Measurements from ENCODE around the gene SDR9C7.
"Not testable (repeated sequence)": the region's sequence is repeated elsewhere in the genome, so short reads cannot be mapped to it uniquely, and the experiment has no call there.

The SDR9C7 gene

DNA sequence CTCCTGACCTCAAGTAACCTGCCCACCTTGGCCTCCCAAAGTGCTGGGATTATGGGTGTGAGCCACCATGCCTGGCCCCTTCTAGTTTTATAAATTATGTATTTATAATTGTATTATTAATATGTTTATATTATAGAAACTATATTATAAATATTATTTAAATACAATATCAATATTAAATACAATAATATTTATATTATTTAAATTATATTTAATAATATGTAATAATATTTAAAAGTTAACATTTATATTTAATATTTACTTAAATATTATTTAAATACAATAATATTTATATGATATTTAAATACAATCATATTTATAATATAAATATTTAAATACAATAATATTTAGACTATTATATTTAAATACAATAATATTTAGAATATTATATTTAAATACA is 20.0 kb downstream of the SDR9C7 start:
- DNase-seq: no peak

DNA sequence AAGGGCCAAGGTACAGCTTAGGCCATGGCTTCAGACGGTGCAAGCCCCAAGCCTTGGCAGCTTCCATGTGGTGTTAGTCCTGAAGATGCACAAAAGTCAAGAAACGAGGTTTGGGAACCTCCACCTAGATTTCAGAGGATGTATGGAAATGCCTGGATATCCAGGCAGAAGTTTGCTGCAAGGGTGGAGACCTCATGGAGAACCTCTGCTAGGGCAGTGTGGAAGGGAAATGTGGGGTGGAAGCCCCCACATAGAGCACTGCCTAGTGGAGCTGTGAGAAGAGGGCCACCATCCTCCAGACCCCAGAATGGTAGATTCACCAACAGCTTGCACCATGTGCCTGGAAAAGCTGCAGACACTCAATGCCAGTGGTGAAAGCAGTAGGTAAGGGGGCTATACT is 24.8 kb downstream of the SDR9C7 start:
- not testable (repeated sequence) for DNase-seq

DNA sequence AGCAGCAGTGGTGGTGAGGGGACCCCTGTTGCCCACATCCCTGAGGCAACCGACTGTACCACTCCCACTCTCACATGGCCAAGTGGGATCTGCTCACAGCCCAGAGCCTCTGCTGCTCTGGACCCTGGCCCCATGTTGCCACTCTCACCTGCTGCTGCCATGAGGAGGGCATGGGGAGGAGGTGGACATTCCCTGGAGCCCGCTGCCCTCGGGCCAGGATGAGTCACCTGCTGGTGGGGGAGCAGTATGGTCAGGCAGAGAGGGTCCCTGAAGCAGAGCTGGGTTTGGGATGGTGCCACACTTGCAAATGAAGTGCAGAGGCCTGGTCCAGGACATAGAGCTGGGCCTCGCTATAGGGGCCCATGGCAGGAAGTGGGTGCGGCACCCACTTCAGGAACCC is 26.1 kb downstream of the SDR9C7 start:
- DNase-seq: no peak

DNA sequence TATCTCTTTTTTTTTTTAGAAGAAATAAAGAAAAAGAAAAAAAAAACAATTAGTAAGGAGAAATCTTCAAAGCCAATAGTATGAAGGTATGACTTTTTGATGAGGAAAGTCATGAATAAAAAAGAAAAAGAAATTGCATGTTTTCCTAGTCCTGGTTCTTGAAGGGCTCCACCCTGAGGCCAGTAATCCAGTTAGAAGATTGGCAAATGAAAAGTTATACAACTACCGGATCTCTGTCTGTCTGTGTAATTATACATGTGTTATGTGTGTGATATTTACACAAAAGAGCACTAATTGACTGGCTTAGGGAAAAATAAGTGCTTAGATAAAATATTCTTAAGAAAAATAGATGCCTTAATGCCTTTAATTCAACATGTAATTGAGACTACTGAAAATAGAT is 28.4 kb downstream of the SDR9C7 start:
- DNase-seq: no peak

DNA sequence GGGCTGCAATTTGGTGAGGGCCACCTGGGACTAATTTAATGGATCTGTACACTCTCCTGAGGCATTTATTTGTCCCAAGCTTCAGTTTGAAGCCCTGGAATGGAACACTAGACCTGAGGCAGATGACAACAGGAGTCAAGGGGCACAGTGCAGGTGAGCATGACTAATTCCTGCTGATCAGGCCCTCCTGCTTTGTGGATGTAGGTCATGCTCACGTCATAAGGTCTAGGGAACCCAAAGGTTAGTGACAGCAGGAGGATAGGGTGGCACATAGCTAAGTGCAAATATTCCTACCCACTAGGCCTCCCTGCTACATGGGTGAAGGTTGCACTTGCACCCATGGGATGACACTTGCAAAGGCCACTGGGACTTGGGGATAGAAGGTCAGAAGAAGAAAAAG is 30.8 kb downstream of the SDR9C7 start:
- no peak for DNase-seq

DNA sequence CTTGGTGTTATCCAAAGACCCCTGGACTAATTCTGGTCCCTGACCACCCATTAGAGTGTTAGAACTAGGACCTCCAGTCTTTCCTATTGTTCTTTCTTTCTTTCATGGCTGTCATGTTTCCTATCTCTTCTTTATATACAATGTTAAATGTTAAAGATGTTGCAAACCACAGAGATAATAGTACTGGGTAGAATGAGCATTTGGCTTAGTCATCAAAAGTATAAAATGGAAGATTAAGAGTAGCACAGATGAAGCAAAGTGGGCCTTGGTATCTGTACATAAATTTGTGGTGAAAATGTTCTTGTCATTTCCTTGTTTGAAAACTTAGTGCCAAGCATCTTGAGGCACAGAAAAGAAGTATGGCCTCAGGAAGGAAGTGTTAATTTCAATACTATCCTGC is 32.9 kb downstream of the SDR9C7 start:
- not testable (repeated sequence) for DNase-seq

DNA sequence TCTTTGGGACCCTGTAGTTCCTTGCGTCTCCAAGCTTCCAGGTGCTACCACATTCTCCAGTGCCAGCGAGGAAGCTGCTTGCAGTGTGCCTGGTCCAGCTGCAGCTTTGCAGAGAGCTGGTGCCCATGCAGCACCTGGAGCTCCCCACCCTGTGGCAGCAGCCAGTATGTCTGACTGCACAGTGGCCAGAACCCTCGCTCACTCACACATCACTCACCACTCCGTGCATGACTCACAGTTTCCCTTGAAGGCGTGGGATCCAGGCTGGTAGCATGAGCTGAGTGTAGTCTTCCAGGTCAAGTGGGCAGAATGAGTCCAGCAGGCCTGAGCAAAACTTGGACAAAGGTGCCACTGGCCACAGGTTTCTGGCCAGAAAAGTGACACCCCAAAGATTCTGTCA is 33.6 kb downstream of the SDR9C7 start:
- peak; percentile 70 for DNase-seq

DNA sequence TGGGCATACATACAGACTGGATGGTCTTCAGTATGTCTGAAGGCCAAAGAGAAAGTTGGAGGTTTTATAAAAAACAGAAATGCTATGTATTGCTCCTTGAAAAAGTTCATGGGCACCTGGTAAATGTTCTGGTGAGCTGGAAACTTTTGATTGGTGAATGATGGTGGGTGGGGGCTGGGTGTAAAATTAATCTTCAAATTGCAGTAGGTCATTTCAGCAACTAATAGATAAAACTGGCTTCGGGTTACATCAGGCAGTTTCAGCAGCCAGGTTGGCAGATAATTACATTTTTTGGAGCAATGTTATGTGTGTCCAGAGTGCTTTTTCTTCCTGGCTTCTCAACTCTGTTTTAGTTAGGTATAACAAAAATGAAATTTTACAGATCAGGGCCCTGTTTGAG is 35.3 kb downstream of the SDR9C7 start:
- DNase-seq: no peak

DNA sequence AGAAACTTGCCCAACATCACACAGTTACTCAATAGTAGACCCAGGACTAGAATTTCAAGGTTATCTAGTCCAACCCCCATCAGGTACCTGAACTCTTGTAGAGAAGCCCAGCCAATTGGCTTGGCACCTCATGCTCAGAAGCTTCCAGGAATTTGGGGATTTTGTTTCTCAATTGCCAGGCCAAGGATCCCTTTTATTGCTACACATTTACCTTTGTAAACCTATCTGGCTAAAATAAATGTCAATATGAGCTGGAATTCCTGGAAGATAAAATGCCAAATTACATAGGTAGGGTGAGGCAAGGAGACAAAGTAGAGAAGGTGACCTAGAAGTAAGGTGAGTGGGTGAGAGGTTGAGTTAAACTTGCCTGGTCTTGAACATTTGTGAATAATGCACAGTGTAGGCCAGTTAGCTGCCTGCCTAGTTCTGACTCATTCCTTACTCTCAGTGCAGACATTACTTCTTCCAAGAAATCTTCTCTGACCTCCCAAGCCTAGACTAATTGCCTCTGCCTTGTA is 36.3 kb downstream of the SDR9C7 start:
- DNase-seq: peak; percentile 3

DNA sequence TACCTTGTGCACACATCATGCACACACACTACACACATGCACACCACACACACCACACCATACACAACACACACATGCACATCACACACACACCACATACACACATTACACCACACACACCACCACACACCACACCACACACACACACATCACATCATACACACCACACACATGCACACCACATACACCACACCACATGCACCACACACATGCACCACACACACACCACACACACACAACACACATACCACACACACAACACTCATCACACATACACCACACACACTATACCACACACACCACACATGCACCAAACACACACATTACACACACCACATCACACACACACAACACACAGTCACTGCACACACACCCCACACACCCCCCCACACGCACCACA is 38.1 kb downstream of the SDR9C7 start:
- no peak for DNase-seq

DNA sequence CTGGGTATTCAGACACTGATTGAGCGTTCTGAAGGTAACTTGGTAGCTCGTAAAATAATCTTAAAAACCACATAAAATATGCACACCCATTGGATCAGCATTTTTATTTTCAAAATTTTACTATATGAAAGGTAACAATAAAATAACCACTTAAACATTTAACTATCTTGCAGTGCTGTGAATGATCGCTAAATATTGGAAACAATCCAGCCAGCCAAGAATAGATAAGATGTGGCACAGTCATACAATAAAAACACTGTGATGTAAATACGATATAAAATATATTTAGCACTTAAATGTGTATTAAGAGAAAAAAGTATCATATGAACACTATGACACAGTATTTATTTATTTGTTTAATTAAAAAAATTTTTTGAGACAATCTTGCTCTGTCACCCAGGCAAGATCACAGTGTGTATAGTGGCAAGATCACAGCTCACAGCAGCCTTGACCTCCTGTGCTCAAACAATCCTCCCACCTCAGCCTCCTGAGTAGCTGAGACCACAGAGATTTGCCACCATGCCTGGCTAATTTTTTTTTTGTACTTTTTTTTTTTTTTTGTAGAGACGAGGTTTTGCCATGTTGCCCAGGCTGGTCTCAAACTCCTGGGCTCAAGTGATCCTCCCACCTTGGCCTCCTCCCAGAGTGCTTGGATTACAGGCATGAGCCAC is 39.4 kb downstream of the SDR9C7 start:
- DNase-seq: no peak

DNA sequence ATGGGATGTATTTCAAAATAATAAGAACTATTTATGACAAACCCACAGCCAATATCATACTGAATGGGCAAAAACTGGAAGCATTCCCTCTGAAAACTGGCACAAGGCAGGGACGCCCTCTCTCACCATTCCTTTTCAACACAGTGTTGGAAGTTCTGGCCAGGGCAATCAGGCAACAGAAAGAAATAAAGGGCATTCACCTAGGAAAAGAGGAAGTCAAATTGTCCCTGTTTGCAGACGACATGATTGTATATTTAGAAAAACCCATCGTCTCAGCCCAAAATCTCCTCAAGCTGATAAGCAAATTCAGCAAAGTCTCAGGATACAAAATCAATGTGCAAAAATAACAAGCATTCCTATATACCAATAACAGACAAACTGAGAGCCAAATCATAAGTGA is 42.3 kb downstream of the SDR9C7 start:
- not testable (repeated sequence) for DNase-seq

DNA sequence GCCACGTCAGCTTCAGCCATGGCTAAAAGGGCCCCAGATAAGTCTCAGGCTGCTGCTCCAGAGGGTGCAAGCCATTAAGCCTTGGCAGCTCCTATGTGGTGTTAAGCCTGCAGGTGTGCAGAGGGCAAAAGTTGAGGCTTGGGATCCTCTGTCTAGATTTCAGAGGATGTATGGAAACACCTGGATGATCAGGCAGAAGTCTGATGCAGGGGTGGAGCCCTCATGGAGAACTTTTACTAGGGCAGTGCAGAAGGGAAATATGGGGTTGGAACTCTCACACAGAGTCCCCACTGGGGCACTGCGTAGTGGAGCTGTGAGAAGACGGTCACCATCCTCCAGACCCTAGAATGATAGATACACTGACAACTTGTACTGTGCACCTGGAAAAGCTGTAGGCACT is 47.9 kb downstream of the SDR9C7 start:
- no peak for DNase-seq

DNA sequence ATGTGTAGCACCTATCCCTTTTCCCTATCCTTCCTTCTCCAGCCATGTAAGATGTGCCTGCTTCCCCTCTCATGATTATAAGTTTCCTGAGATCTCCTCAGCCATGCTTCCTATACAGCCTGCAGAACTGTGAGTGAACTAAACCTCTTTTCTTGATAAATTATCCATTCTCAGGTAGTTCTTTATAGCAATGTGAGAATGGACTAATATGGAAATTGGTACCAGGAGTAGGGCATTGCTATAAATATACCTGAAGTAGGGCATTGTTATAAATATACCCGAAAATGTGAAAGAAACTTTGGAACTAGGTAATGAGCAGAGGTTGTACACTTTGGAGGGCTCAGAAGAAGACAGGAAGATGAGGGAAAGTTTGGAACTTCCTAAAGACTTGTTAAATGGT is 48.9 kb downstream of the SDR9C7 start:
- no peak for DNase-seq

DNA sequence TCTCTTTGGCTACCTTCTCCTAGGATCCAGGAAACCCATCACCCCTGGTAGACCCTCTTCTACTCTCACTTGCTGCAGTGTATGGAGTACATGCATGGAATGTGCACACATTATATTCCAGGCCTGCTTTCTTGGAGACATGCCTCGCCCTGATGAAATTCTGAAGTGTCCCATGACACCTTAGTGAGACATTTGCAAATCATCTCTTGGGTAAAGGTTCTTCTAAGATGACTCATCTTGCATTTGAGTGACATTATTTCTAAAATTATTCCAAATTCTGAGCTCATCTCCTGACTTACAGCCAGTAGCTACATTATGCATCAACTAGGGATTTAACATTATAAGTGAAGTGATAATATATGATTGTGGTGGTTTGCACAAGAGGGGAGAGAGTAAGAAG is 49.8 kb downstream of the SDR9C7 start:
- DNase-seq: peak; percentile 11

DNA sequence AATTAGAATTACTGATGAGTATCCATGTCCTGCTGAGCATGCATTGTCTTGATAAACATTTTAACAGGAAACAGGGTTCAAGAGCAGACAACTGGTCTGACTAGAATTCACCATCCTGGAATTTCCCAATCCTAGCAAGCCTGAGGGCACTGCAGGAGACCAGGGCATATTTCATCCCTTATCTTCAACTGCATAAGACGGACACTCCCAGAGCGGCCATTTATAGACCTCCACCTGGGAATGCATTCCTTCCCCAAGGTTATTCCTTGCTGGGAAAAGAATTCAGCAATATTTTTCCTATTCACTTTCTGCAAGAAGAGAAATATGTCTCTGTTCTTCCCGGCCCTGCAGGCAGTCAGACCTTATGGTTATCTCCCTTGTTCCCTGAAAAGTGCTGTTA is 51.8 kb downstream of the SDR9C7 start:
- not testable (repeated sequence) for DNase-seq

DNA sequence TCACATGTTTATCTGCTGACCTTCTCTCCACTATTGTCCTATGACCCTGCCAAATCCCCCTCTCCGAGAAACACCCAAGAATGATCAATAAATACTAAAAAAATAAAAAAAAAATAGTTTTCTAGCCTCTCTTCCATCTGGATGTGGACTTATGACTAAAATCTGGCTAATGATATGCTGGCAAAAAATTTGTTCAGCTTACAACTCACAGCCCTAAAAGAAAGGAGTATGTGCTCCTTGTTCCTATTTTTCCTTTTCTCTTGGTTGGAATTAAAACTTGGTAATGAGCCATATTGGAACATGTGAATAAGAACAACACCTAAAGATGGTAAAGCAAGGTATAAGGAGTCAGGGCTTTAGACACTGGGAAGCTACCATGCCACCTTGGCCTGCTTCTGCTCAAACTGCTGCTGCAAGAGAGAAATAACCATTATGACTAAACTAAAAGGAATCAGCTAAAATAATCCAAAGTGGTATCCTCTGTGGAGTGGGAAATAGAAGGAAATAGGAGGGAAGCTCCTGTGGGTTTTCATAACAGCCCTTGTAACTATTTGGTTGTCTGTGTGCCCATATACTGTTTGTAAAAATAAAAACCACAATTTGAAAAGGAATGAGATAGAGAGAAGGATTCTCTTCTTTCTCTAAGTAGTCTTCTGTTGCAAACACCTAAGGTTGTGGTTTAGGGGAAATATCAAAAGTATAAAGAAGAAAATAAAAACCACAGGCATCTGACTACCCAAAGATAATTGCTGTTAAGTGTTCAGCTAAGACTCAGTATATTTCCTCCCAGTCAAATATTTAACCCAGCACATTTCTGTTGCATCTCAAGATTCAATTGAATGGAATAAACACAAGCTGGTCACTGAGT is 53.8 kb downstream of the SDR9C7 start:
- no peak for DNase-seq

DNA sequence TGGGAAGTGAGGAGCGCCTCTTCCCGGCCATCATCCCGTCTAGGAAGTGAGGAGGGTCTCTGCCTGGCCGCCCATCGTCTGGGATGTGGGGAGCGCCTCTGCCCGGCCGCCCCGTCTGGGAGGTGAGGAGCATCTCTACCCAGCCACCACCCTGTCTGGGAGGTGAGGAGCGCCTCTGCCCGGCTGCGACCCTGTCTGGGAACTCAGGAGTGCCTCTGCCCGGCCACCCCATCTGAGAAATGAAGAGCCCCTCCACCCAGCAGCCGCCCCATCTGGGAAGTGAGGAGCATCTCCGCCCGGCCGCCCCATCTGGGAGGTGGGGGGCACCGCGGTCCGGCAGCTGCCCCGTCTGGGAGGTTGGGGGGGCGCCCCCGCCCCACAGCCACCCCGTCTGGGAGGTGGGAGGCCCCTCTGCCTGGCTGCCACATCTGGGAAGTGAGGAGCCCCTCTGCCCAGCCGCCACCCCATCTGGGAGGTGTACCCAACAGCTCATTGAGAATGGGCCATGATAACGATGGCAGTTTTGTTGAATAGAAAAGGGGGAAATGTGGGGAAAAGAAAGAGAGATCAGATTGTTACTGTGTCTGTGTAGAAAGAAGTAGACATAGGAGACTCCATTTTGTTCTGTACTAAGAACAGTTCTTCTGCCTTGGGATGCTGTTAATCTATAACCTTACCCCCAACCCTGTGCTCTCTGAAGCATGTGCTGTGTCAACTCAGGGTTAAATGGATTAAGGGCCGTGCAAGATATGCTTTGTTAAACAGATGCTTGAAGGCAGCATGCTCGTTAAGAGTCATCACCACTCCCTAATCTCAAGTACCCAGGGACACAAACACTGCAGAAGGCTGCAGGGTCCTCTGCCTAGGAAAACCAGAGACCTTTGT is 54.7 kb downstream of the SDR9C7 start:
- not testable (repeated sequence) for DNase-seq

DNA sequence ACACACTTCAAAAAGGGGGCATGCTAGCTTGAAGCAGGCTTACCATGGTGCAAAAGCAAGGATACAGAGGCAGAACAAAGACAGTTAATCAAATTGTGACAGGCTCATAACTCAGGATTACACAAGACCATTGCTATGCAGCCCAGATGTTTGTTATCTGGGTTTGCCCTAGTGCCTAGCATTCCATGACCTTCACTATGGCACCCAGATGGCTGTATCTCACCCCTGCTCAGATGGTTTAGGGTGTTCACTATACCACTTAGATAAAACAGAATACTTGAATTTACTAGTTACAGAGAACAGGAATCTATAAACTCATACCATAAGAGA is 56.2 kb downstream of the SDR9C7 start:
- DNase-seq: no peak

DNA sequence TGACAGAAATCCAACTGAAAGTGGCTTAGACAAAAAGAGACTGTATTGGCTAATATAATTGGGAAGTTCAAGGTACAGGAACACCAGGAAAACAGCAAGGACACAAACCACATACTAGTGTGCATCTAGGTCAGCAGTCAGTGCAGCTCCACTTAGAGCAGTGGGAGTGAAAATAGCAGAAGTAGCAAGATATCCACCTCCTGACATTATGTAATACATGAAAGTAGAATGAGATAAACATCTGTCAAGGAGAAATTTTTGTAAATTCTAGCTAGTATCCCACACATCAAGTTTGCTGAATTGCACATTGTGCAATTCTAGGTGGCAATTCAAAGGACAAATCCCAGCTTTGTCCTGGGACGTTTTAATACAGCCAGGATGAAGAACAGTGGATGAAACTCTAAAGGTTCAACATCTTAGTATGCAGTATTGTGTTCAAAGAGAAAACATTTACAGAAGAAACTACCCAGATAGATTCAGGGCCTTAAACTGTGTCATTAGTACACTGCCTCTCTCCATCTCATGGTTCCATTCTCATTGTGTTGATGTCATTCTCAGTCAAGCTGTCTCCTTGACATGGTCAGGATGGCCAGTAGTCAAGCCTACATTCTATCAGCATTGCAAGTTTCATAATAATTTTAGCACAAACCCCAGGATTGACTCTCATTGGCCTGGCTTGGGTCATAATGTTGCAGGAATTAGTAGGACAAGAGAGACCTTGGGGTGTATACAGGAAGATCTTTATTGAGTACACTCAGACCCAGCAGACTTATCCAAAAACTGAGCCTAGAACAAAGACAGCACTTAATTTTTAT is 56.8 kb downstream of the SDR9C7 start:
- DNase-seq: no peak

DNA sequence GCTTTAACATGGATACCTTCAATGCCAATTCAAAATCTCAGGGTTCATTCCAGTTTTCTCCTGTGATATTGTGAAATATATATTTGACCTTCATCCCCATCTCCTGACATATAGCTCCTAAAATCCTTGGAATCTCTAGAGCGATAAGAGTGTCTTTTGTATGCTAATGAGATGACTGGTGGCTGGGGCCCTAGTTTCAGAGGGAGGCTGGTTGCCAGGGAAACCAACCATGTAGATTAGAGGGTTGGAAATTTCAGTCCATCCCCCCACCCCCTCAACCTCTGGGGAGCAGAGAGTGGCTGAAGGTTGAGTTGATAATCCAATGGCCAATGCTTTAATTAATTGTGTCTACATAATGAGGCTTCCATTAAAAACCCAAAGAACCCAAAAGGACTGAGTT is 59.4 kb downstream of the SDR9C7 start:
- DNase-seq: no peak

DNA sequence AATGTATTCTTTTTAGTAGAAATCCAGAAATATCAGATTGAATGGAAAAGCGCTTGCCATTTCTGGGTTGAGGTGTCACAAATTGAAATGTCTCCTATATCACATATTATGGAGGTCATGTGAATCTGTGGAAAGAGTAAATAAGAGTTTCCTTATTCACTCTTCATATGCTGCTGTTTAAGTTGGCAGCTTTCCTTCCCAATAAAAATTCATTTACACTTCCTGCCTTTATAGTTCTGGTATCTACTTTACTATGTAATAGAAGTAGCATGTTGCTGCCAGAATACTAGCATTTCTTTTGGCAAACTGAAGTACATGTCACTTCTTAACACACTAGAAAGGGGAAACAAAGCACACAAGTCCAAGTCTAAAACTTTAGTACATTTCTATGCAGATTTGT is 60.8 kb downstream of the SDR9C7 start:
- DNase-seq: no peak
